MCF 10A (cell line): ENCODE data around the gene NBL1. TPM values are rescaled to one million over a fixed set of nuclear protein-coding genes. Genes with fewer than 3 reads are reported as not detected.
A peak's percentile ranks its signal among the peaks of the same experiment; 100 is the strongest.

Experiments used
- BruUV-seq: library from RNA; stranded (reverse); fragments of 400-500 nt; replicated peaks from 2 replicates; lab custom pipeline; 2021; lab: Mats Ljungman, UMichigan
- CTCF ChIA-PET: fragments of 300-600 bp; sonication (Branson Sonifier 250); formaldehyde crosslinking; extraction: SDS; loops from one replicate; lab custom pipeline; 2021; ENCODE audit warnings: antibody characterized with exemption, inconsistent platforms; lab: Yijun Ruan, JAX
- POLR2A ChIA-PET: fragments of 300-600, 350-650 bp; sonication (Branson Sonifier 250); formaldehyde crosslinking; extraction: SDS; loops from one replicate; lab custom pipeline; 2020; ENCODE audit warnings: antibody characterized with exemption, inconsistent platforms; lab: Yijun Ruan, JAX
- DNase-seq: peaks from one replicate; pipeline ENCODE4 v3.0.0-alpha.2; 2018; ENCODE audit not compliant: unreplicated experiment
- H3K27ac Mint-ChIP-seq: one replicate; pipeline ENCODE4 v1.8.0; 2022; ENCODE audit warnings: mild to moderate bottlenecking, low read depth, mixed read lengths; ENCODE audit not compliant: unreplicated experiment
- H3K27me3 Mint-ChIP-seq: one replicate; pipeline ENCODE4 v1.8.0; 2022; ENCODE audit warnings: mixed read lengths; ENCODE audit not compliant: insufficient read depth, unreplicated experiment
- H3K36me3 Mint-ChIP-seq: one replicate; pipeline ENCODE4 v1.8.0; 2022; ENCODE audit warnings: mild to moderate bottlenecking, moderate library complexity, mixed read lengths; ENCODE audit not compliant: insufficient read depth, unreplicated experiment
- H3K4me1 Mint-ChIP-seq: one replicate; pipeline ENCODE4 v1.8.0; 2022; ENCODE audit warnings: mixed read lengths; ENCODE audit not compliant: insufficient read depth, unreplicated experiment
- H3K4me3 Mint-ChIP-seq: one replicate; pipeline ENCODE4 v1.8.0; 2022; ENCODE audit warnings: mild to moderate bottlenecking, moderate library complexity, mixed read lengths; ENCODE audit not compliant: unreplicated experiment
- H3K9me3 Mint-ChIP-seq: one replicate; pipeline ENCODE4 v1.8.0; 2022; ENCODE audit warnings: mixed read lengths; ENCODE audit not compliant: unreplicated experiment
- CTCF ChIP-seq: fragments of 200-600 bp; IDR thresholded peaks from one replicate; pipeline ENCODE4 v1.8.0; 2022; ENCODE audit warnings: antibody characterized with exemption, mild to moderate bottlenecking; ENCODE audit not compliant: unreplicated experiment
- intact Hi-C: fragments of 100-400 bp; cut with micrococcal nuclease; formaldehyde crosslinking; loops from 2 replicates; pipeline ENCODE4 v1.14.1; 2022
- total RNA-seq: library from RNA; stranded (reverse); gene quantifications from 2 replicates; pipeline ENCODE4 v1.2.3, GENCODE V29; 2022

The NBL1 gene
- total RNA-seq, 1 experiment from 2014 or later, result 70.4 TPM

- DNase-seq, result peak; percentile 89
- Mint-ChIP-seq H3K27me3 (no peaks in the 10 kb centered on the region), H3K4me1 (peaks cover 51% of the 10 kb centered on the region), H3K4me3 (peak overlapping the region; percentile 92), H3K9me3 (no peaks in the 10 kb centered on the region), H3K36me3 (peaks cover 14% of the 10 kb centered on the region), H3K27ac (peak overlapping the region; percentile 76)
- POLR2A ChIA-PET, result interaction anchor here (0.6 to 8.3 kb wide), 18 partner anchors 9 to 435 kb away, joined by 3 to 101 read pairs (median 4); partner anchors contain the start of genes AKR7A2, CAPZB and SLC66A1
- no TSS peak for BruUV-seq
- no peak for TF ChIP-seq CTCF
- intact Hi-C loops, result loop anchor here (2.0 kb wide), 2 partner anchors 46 to 158 kb away; partner anchors contain the start of gene CAPZB
- CTCF ChIA-PET, result interaction anchor here (0.6 to 1.8 kb wide), 10 partner anchors 16 to 699 kb away, joined by 3 to 8 read pairs (median 4); no protein-coding TSS in a partner anchor
These were observed 990 bp upstream of the NBL1 start for GRCh38 chr1:19643121-19643520.

- intact Hi-C loops, result no loop called here
- ChIA-PET POLR2A (interaction anchor here (0.7 to 8.3 kb wide), 7 partner anchors 17 to 160 kb away, joined by 3 to 101 read pairs (median 6); partner anchors contain the start of gene CAPZB), CTCF (interaction anchor here (1.8 kb wide), 1 partner anchor 156 kb away, joined by 8 read pairs; no protein-coding TSS in a partner anchor)
- BruUV-seq, result no TSS peak
- Mint-ChIP-seq H3K27me3 (no peaks in the 10 kb centered on the region), H3K36me3 (peaks cover 9% of the 10 kb centered on the region), H3K4me3 (peak overlapping the region; percentile 92), H3K27ac (peak overlapping the region; percentile 91), H3K4me1 (peaks cover 56% of the 10 kb centered on the region), H3K9me3 (no peaks in the 10 kb centered on the region)
- no peak for DNase-seq
- TF ChIP-seq CTCF, result no peak
These were observed 227 bp downstream of the NBL1 start for GRCh38 chr1:19644395-19644680.

GRCh38 chr1:19644681-19645410 lies 735 bp downstream of the NBL1 start:
- no TSS peak for BruUV-seq
- peak overlapping the region; percentile 91 for H3K27ac Mint-ChIP-seq
- no peaks in the 10 kb centered on the region for H3K9me3 Mint-ChIP-seq
- H3K36me3 Mint-ChIP-seq, result peaks cover 7% of the 10 kb centered on the region
- no peak for TF ChIP-seq CTCF
- CTCF ChIA-PET, result interaction anchor here (0.6 to 3.7 kb wide), 3 partner anchors 9 to 157 kb away, joined by 3 to 14 read pairs (median 8); no protein-coding TSS in a partner anchor
- DNase-seq, result peak; percentile 34
- peaks cover 57% of the 10 kb centered on the region for H3K4me1 Mint-ChIP-seq
- peak overlapping the region; percentile 92 for H3K4me3 Mint-ChIP-seq
- intact Hi-C loops, result loop anchor here (5.0 kb wide), 1 partner anchor 208 kb away; no protein-coding TSS in a partner anchor
- no peaks in the 10 kb centered on the region for H3K27me3 Mint-ChIP-seq
- POLR2A ChIA-PET, result interaction anchor here (0.7 to 8.3 kb wide), 10 partner anchors 17 to 394 kb away, joined by 3 to 101 read pairs (median 6); partner anchors contain the start of genes CAPZB, EMC1 and MRTO4
